Calu3 (cell line): Measurements from ENCODE around the gene NDUFV2. TPM values are rescaled to one million over a fixed set of nuclear protein-coding genes. Genes with fewer than 3 reads are reported as not detected.

Source experiments
- BruUV-seq: library from RNA; stranded (reverse); fragments of 400-500 nt; replicated peaks from 2 replicates; lab custom pipeline; 2021; lab: Mats Ljungman, UMichigan
- CTCF ChIA-PET: fragments of 300-600 bp; sonication (Branson Sonifier 250); formaldehyde crosslinking; loops from one replicate; lab custom pipeline; 2022; ENCODE audit warnings: antibody characterized with exemption; lab: Charles Lee
- DNase-seq: peaks from one replicate; pipeline ENCODE4 v3.0.0; 2022
- H3K27ac Mint-ChIP-seq: one replicate; pipeline ENCODE4 v1.8.0; 2022; ENCODE audit warnings: mixed read lengths; ENCODE audit not compliant: unreplicated experiment
- H3K27me3 Mint-ChIP-seq: one replicate; pipeline ENCODE4 v1.8.0; 2022; ENCODE audit warnings: mixed read lengths; ENCODE audit not compliant: unreplicated experiment
- H3K36me3 Mint-ChIP-seq: one replicate; pipeline ENCODE4 v1.8.0; 2022; ENCODE audit warnings: mild to moderate bottlenecking, moderate library complexity, mixed read lengths; ENCODE audit not compliant: insufficient read depth, unreplicated experiment
- H3K4me1 Mint-ChIP-seq: one replicate; pipeline ENCODE4 v1.8.0; 2022; ENCODE audit warnings: mild to moderate bottlenecking, low read depth, mixed read lengths; ENCODE audit not compliant: unreplicated experiment
- H3K4me3 Mint-ChIP-seq: one replicate; pipeline ENCODE4 v1.8.0; 2022; ENCODE audit warnings: mild to moderate bottlenecking, low read depth, moderate library complexity, mixed read lengths; ENCODE audit not compliant: unreplicated experiment
- H3K9me3 Mint-ChIP-seq: one replicate; pipeline ENCODE4 v1.8.0; 2022; ENCODE audit warnings: low read depth, mixed read lengths; ENCODE audit not compliant: unreplicated experiment
- intact Hi-C: fragments of 100-400 bp; cut with micrococcal nuclease; formaldehyde crosslinking; loops from one replicate; pipeline ENCODE4 v1.10.0; 2022; ENCODE audit not compliant: unreplicated experiment
- total RNA-seq: library from RNA; stranded (reverse); gene quantifications from 2 replicates; pipeline ENCODE4 v1.2.3, GENCODE V29; 2022
- TF ChIP-seq, protein P1 (sequence below): fragments of 200-600 bp; IDR thresholded peaks from one replicate; pipeline ENCODE4 v1.8.0; 2022; ENCODE audit warnings: antibody characterized with exemption; ENCODE audit not compliant: unreplicated experiment

Gene NDUFV2
- total RNA-seq, 1 experiment from 2014 or later, result 199 TPM

DNA sequence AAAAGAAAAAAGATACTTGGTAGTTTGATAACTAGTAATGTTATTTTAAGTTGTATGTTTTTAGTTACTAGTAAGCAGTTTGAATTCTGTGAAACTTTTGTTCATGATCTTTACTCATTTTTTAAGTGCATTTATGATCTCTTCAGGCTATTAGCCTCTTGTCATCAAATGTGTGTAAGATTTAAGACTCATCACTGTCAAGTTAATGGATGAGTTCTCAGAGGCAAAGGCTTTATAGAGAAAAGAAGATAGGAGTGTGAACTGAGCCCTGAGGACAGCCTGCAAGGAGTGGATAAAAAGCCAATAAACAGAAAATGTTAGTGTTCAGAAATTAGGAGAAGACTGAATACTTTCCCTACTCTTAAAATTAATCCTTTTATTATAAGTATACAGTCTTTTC is 13.5 kb downstream of the NDUFV2 start:
- DNase-seq, result no peak
- no peaks in the 10 kb centered on the region for H3K27me3 Mint-ChIP-seq
- no peaks in the 10 kb centered on the region for H3K9me3 Mint-ChIP-seq
- no TSS peak for BruUV-seq
- peaks cover 38% of the 10 kb centered on the region for H3K36me3 Mint-ChIP-seq
- H3K27ac Mint-ChIP-seq, result peak overlapping the region; percentile 77
- TF ChIP-seq, protein P1, sequence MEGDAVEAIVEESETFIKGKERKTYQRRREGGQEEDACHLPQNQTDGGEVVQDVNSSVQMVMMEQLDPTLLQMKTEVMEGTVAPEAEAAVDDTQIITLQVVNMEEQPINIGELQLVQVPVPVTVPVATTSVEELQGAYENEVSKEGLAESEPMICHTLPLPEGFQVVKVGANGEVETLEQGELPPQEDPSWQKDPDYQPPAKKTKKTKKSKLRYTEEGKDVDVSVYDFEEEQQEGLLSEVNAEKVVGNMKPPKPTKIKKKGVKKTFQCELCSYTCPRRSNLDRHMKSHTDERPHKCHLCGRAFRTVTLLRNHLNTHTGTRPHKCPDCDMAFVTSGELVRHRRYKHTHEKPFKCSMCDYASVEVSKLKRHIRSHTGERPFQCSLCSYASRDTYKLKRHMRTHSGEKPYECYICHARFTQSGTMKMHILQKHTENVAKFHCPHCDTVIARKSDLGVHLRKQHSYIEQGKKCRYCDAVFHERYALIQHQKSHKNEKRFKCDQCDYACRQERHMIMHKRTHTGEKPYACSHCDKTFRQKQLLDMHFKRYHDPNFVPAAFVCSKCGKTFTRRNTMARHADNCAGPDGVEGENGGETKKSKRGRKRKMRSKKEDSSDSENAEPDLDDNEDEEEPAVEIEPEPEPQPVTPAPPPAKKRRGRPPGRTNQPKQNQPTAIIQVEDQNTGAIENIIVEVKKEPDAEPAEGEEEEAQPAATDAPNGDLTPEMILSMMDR, result no peak
- CTCF ChIA-PET, result no interaction called here
- H3K4me3 Mint-ChIP-seq, result peak overlapping the region; percentile 59
- intact Hi-C loops, result loop anchor here (2.0 to 5.0 kb wide), 2 partner anchors 13 to 44 kb away; partner anchors contain the start of gene NDUFV2
- H3K4me1 Mint-ChIP-seq, result peaks cover 47% of the 10 kb centered on the region

DNA sequence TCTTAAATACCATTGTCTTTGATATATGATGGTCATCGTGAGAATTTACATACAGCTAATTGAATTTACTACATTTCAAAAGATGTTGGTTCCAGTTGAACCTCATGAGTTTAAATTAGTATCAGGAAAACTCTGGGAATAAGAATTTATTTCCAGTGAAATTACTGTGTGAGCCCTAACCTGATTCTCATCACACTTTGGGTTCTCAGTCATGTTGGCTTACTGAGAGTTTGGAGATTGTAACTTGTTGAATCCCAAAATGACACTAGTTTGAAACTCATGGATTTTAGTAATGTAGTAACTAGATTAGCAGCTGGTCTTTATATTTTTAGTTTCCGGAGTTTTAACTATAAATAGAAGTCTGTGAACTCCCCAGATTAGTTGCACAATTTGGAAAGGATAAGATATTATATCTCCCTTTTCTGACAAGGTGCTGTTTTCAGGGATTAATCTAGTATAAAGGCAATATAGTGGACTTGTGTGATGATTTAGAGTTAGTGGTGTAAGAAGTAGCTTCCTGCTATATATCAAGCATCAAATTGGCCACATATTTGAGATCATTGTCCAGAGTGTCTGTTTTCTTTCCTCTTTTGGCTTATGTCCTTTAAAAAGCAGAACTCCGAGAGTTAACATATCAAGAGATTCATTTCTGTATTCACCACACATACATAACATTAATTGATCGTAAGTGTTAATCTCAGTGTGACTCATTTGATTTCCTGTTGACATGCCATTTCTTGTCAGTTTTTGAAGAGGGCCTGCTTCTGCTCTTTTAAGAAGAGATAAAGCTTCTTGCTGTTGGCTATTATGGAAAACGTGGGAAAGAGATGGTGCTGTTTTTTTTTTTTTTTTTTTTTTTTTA is 15.7 kb downstream of the NDUFV2 start:
- DNase-seq, result no peak
- H3K4me3 Mint-ChIP-seq, result peak overlapping the region; percentile 46
- CTCF ChIA-PET, result interaction anchor here (0.6 to 1.8 kb wide), 6 partner anchors 13 to 61 kb away, joined by 3 to 9 read pairs (median 5); no protein-coding TSS in a partner anchor
- intact Hi-C loops, result loop anchor here (2.0 to 5.0 kb wide), 2 partner anchors 15 to 46 kb away; partner anchors contain the start of gene NDUFV2
- TF ChIP-seq, protein P1, result no peak
- BruUV-seq, result no TSS peak
- H3K27ac Mint-ChIP-seq, result peak overlapping the region; percentile 72
- H3K27me3 Mint-ChIP-seq, result no peaks in the 10 kb centered on the region
- peaks cover 54% of the 10 kb centered on the region for H3K36me3 Mint-ChIP-seq
- no peaks in the 10 kb centered on the region for H3K9me3 Mint-ChIP-seq
- peaks cover 40% of the 10 kb centered on the region for H3K4me1 Mint-ChIP-seq

DNA sequence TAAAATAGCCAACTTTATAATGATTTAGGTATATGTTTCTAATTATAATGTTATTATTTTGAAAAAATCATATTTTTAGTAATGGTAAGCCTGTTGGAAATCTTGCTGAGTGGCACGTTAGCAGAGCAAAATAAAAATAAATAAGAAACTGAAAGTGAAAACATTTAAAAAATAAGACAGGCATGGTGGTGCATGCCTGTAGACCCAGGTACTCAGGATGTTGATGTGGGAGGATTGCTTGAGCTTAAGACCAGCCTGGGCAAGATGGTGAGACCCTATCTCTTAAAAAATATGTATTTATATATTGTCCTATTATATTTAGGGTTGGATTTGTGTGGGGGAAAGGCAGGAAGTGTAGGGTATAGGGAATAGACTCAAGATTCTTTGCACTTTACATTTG is 18.3 kb downstream of the NDUFV2 start:
- H3K36me3 Mint-ChIP-seq, result peaks cover 62% of the 10 kb centered on the region
- BruUV-seq, result no TSS peak
- intact Hi-C loops, result no loop called here

DNA sequence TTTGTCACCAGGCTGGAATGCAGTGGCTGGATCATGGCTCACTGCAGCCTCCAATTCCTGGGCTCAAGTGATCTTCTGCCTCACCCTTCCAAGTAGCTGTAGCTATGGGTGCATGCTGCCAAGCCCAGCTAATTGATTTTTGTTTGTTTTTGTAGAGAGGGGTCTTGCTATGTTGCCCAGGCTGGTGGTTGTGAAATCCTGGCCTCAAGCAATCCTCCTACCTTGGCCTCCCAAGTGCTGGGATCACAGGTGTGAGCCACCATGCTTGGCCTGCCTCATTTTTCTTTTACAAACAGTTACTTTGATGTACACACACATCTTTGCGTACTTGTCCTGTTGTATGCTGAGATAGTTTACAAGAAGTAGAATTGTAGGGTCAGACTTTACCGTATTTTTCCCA is 21.0 kb downstream of the NDUFV2 start:
- TF ChIP-seq, protein P1, result no peak
- H3K27me3 Mint-ChIP-seq, result no peaks in the 10 kb centered on the region
- H3K27ac Mint-ChIP-seq, result no peak overlapping the region
- no peak for DNase-seq
- CTCF ChIA-PET, result interaction anchor here (0.6 kb wide), 2 partner anchors 46 to 71 kb away, joined by 3 to 5 read pairs; no protein-coding TSS in a partner anchor
- intact Hi-C loops, result no loop called here
- no peak overlapping the region for H3K4me3 Mint-ChIP-seq
- peaks cover 5% of the 10 kb centered on the region for H3K4me1 Mint-ChIP-seq
- H3K36me3 Mint-ChIP-seq, result peaks cover 64% of the 10 kb centered on the region
- BruUV-seq, result no TSS peak
- no peaks in the 10 kb centered on the region for H3K9me3 Mint-ChIP-seq

More for the DNA sequence above, 18.3 kb downstream of the NDUFV2 start:
- Mint-ChIP-seq H3K27me3 (no peaks in the 10 kb centered on the region), H3K4me3 (no peak overlapping the region), H3K4me1 (peaks cover 29% of the 10 kb centered on the region), H3K9me3 (no peaks in the 10 kb centered on the region), H3K27ac (no peak overlapping the region)
- TF ChIP-seq, protein P1, result no peak
- CTCF ChIA-PET, result no interaction called here
- DNase-seq, result no peak
